Sciatic nerve (tissue), 2 donors: Measurements from ENCODE around the gene MARK2. TPM values are rescaled to one million over a fixed set of nuclear protein-coding genes. Genes with fewer than 3 reads are reported as not detected.
"Not testable (repeated sequence)": the region's sequence is repeated elsewhere in the genome, so short reads cannot be mapped to it uniquely, and the experiment has no call there.

Source experiments
- ATAC-seq: fragments of 200-7000 bp; cut with Tn5 transposase; one replicate; pipeline ENCODE4 v1.9.1; 2020; ENCODE audit warnings: mild to moderate bottlenecking, moderate library complexity
- DNase-seq: peaks from one replicate; pipeline ENCODE4 v3.0.0-alpha.2; 2020; ENCODE audit warnings: low spot score
- intact Hi-C: fragments of 100-400 bp; cut with DNase I; formaldehyde crosslinking; loops from one replicate; pipeline ENCODE4 v1.14.2; 2022
- total RNA-seq: library from RNA; stranded (reverse); fragmentation: NEBNext Ultra II Directional; extraction: Animal tissue kit (Norgen Biotek cat#: 25700); gene quantifications from one replicate; pipeline ENCODE4 v1.2.1, GENCODE V29; 2021
- donor health status: DM: no; HTN: no; CAD: no.
- donor health status: DM: no; HTN: no; CAD: no.

The MARK2 gene
- 29.8 TPM for total RNA-seq

GRCh38 chr11:63838678-63839507, at the start of gene MARK2:
MARK2 (plus strand) TSS chr11:63839110; CDS start chr11:63839507, 397 bp downstream.
- DNase-seq (peak; percentile 100), ATAC-seq (peak; percentile 96)
- intact Hi-C loops: no loop called here

GRCh38 chr11:63791495-63792167, 47.3 kb upstream of the MARK2 start:
- intact Hi-C loops: no loop called here
- no peak for ATAC-seq
- DNase-seq: no peak

GRCh38 chr11:63793161-63793560, 45.7 kb upstream of the MARK2 start:
- ATAC-seq: no peak

GRCh38 chr11:63795066-63795465, 43.8 kb upstream of the MARK2 start:
- ATAC-seq: no peak
- intact Hi-C loops: no loop called here
- DNase-seq: no peak

More at GRCh38 chr11:63793161-63793560, 45.7 kb upstream of the MARK2 start:
- no peak for DNase-seq
- intact Hi-C loops: no loop called here

- intact Hi-C loops: no loop called here
- ATAC-seq (no peak), DNase-seq (no peak)
Measured at GRCh38 chr11:63800921-63801320, 38.0 kb upstream of the MARK2 start.

- intact Hi-C loops: no loop called here
- no peak for ATAC-seq
- DNase-seq: no peak
Measured at GRCh38 chr11:63802637-63803414, 36.1 kb upstream of the MARK2 start.

GRCh38 chr11:63804259-63804658, 34.7 kb upstream of the MARK2 start:
- DNase-seq (no peak), ATAC-seq (no peak)
- intact Hi-C loops: no loop called here

GRCh38 chr11:63805844-63806415, 33.0 kb upstream of the MARK2 start:
- DNase-seq (no peak), ATAC-seq (no peak)
- intact Hi-C loops: no loop called here

GRCh38 chr11:63810383-63810782, 28.5 kb upstream of the MARK2 start:
- ATAC-seq, intact Hi-C loops, DNase-seq: not testable (repeated sequence)

GRCh38 chr11:63811522-63811921, 27.4 kb upstream of the MARK2 start:
- DNase-seq: no peak
- intact Hi-C loops: no loop called here
- ATAC-seq: no peak

GRCh38 chr11:63813035-63813562, 25.8 kb upstream of the MARK2 start, which contains the start of gene SPINDOC:
SPINDOC (plus strand) TSS chr11:63813456; CDS start chr11:63813687, 231 bp downstream.
- intact Hi-C loops: no loop called here
- DNase-seq: peak; percentile 85
- ATAC-seq: peak; percentile 92

- peak; percentile 65 for ATAC-seq
- peak; percentile 73 for DNase-seq
- intact Hi-C loops: no loop called here
Measured at GRCh38 chr11:63813563-63814382, 25.1 kb upstream of the MARK2 start.

GRCh38 chr11:63814383-63814736, 24.6 kb upstream of the MARK2 start:
- intact Hi-C loops: no loop called here
- ATAC-seq: no peak
- DNase-seq: no peak

- DNase-seq: no peak
- ATAC-seq: no peak
- intact Hi-C loops: no loop called here
Measured at GRCh38 chr11:63816166-63816565, 22.7 kb upstream of the MARK2 start.

- DNase-seq (no peak), ATAC-seq (no peak)
- intact Hi-C loops: no loop called here
Measured at GRCh38 chr11:63816732-63817131, 22.2 kb upstream of the MARK2 start.

GRCh38 chr11:63817758-63818498, 21.0 kb upstream of the MARK2 start:
- no peak for DNase-seq
- intact Hi-C loops: no loop called here
- no peak for ATAC-seq

- intact Hi-C loops: no loop called here
- DNase-seq (no peak), ATAC-seq (no peak)
Measured at GRCh38 chr11:63818609-63819008, 20.3 kb upstream of the MARK2 start.

- ATAC-seq (no peak), DNase-seq (no peak)
- intact Hi-C loops: no loop called here
Measured at GRCh38 chr11:63821411-63821810, 17.5 kb upstream of the MARK2 start.
